Mucosa of rectum (tissue), 2 donors: ENCODE data around the gene ANKMY1.
"Not testable (repeated sequence)": the region's sequence is repeated elsewhere in the genome, so short reads cannot be mapped to it uniquely, and the experiment has no call there.

Experiments
- H3K27ac ChIP-seq, 2 donors: one replicate each; pipeline ENCODE4 v1.7.0; 2013; ENCODE audit warnings: inconsistent platforms in 2 of 2, low read depth in 2 of 2, low read length in 2 of 2
- H3K27me3 ChIP-seq, 2 donors: one replicate each; pipeline ENCODE4 v1.7.0; 2013; ENCODE audit warnings: low read length in 2 of 2; ENCODE audit not compliant: control insufficient read depth in 2 of 2, insufficient read depth in 2 of 2
- H3K36me3 ChIP-seq, 2 donors: one replicate each; pipeline ENCODE4 v1.7.0; 2013; ENCODE audit warnings: low read length in 2 of 2; ENCODE audit not compliant: control insufficient read depth in 2 of 2, insufficient read depth in 2 of 2
- H3K4me1 ChIP-seq, 2 donors: one replicate each; pipeline ENCODE4 v1.7.0; 2013; ENCODE audit warnings: low read length in 2 of 2, mild to moderate bottlenecking in 1 of 2; ENCODE audit not compliant: control insufficient read depth in 2 of 2, insufficient read depth in 2 of 2
- H3K4me3 ChIP-seq, 2 donors: one replicate each; pipeline ENCODE4 v1.7.0; 2013; ENCODE audit warnings: low read length in 2 of 2
- H3K9ac ChIP-seq, 2 donors: one replicate each; pipeline ENCODE4 v1.7.0; 2013; ENCODE audit warnings: low read length in 2 of 2, low read depth in 1 of 2, mild to moderate bottlenecking in 1 of 2
- H3K9me3 ChIP-seq, 2 donors: one replicate each; pipeline ENCODE4 v1.7.0; 2013; ENCODE audit warnings: low read length in 2 of 2; ENCODE audit not compliant: control insufficient read depth in 2 of 2
- donor health status: healthy.
- donor health status: Normal muscosa, but diverticular disease.

The ANKMY1 gene

GRCh38 chr2:240568678-240569522, 11.1 kb upstream of the ANKMY1 start:
- Histone ChIP-seq H3K4me3 (peak overlapping the region; percentile 83 to 88), H3K9ac (peak overlapping the region; percentile 68 to 74)

GRCh38 chr2:240567872-240568677, 10.3 kb upstream of the ANKMY1 start, which contains the start of gene RNPEPL1:
Gene RNPEPL1, plus strand, starts transcription at chr2:240568484. Its CDS starts 103 bp downstream, at chr2:240568587.
- Histone ChIP-seq H3K9me3 (no peaks in the 10 kb centered on the region), H3K27me3 (no peaks in the 10 kb centered on the region), H3K27ac (peak within 1 kb of the TSS; percentile 99), H3K36me3 (peaks cover 0 to 2% of the 10 kb centered on the region in 2 donors), H3K4me3 (peak within 1 kb of the TSS; percentile 83 to 88), H3K4me1 (peaks cover 49 to 60% of the 10 kb centered on the region in 2 donors), H3K9ac (peak within 1 kb of the TSS; percentile 81 to 88)

More at GRCh38 chr2:240568678-240569522, 11.1 kb upstream of the ANKMY1 start:
- Histone ChIP-seq H3K27me3 (no peaks in the 10 kb centered on the region), H3K27ac (peak overlapping the region; percentile 56 to 84), H3K4me1 (peaks cover 49 to 60% of the 10 kb centered on the region in 2 donors), H3K36me3 (peaks cover 1 to 3% of the 10 kb centered on the region in 2 donors), H3K9me3 (no peaks in the 10 kb centered on the region)

GRCh38 chr2:240567137-240567871, 9.5 kb upstream of the ANKMY1 start:
- H3K4me3 ChIP-seq, result peak overlapping the region; percentile 66 to 80
- peaks cover 0 to 2% of the 10 kb centered on the region in 2 donors for H3K36me3 ChIP-seq
- peaks cover 55 to 63% of the 10 kb centered on the region in 2 donors for H3K4me1 ChIP-seq
- no peaks in the 10 kb centered on the region for H3K9me3 ChIP-seq
- H3K27ac ChIP-seq, result peak overlapping the region; percentile 99
- peak overlapping the region; percentile 81 to 88 for H3K9ac ChIP-seq
- no peaks in the 10 kb centered on the region for H3K27me3 ChIP-seq

- Histone ChIP-seq H3K4me3 (peak overlapping the region; percentile 66 to 80), H3K27ac (peak overlapping the region; percentile 99), H3K27me3 (no peaks in the 10 kb centered on the region), H3K9me3 (no peaks in the 10 kb centered on the region), H3K4me1 (peaks cover 62 to 68% of the 10 kb centered on the region in 2 donors), H3K9ac (peak overlapping the region; percentile 81 to 88), H3K36me3 (no peaks in the 10 kb centered on the region)
Observed at GRCh38 chr2:240566203-240567136, 8.7 kb upstream of the ANKMY1 start.

GRCh38 chr2:240565333-240566202, 7.8 kb upstream of the ANKMY1 start:
- H3K4me1 ChIP-seq, result peaks cover 60 to 61% of the 10 kb centered on the region in 2 donors
- peak overlapping the region; percentile 74 to 76 for H3K9ac ChIP-seq
- no peaks in the 10 kb centered on the region for H3K27me3 ChIP-seq
- no peaks in the 10 kb centered on the region for H3K36me3 ChIP-seq
- peak overlapping the region; percentile 99 for H3K27ac ChIP-seq
- no peaks in the 10 kb centered on the region for H3K9me3 ChIP-seq
- peak overlapping the region; percentile 59 to 69 for H3K4me3 ChIP-seq

- H3K9ac ChIP-seq, result peak overlapping the region; percentile 74 to 76
- H3K9me3 ChIP-seq, result no peaks in the 10 kb centered on the region
- H3K36me3 ChIP-seq, result no peaks in the 10 kb centered on the region
- H3K4me3 ChIP-seq, result peak overlapping the region in 1 of 2 donors; percentile 69
- no peaks in the 10 kb centered on the region for H3K27me3 ChIP-seq
- peak overlapping the region; percentile 99 for H3K27ac ChIP-seq
- H3K4me1 ChIP-seq, result peaks cover 52 to 54% of the 10 kb centered on the region in 2 donors
Observed at GRCh38 chr2:240564561-240565332, 7.0 kb upstream of the ANKMY1 start.

- H3K4me1 ChIP-seq, result peaks cover 52 to 53% of the 10 kb centered on the region in 2 donors
- H3K9ac ChIP-seq, result no peak overlapping the region
- peak overlapping the region in 1 of 2 donors; percentile 99 for H3K27ac ChIP-seq
- H3K9me3 ChIP-seq, result no peaks in the 10 kb centered on the region
- H3K27me3 ChIP-seq, result no peaks in the 10 kb centered on the region
- H3K4me3 ChIP-seq, result no peak overlapping the region
- H3K36me3 ChIP-seq, result no peaks in the 10 kb centered on the region
Observed at GRCh38 chr2:240563951-240564560, 6.3 kb upstream of the ANKMY1 start.

- H3K27me3 ChIP-seq, H3K27ac ChIP-seq, H3K9ac ChIP-seq, H3K36me3 ChIP-seq, H3K9me3 ChIP-seq, H3K4me3 ChIP-seq: not testable (repeated sequence)
- H3K4me1 ChIP-seq, result peaks cover 52% of the 10 kb centered on the region in 2 donors
Observed at GRCh38 chr2:240563231-240563630, 5.4 kb upstream of the ANKMY1 start.
